Upper lobe of right lung (tissue), 1 donor: ENCODE results near the gene TTYH1. TPM values are rescaled to one million over a fixed set of nuclear protein-coding genes. Genes with fewer than 3 reads are reported as not detected.
"Not testable (repeated sequence)": the region's sequence is repeated elsewhere in the genome, so short reads cannot be mapped to it uniquely, and the experiment has no call there.

Source experiments
- ATAC-seq: fragments of 200-7000 bp; cut with Tn5 transposase; one replicate; pipeline ENCODE4 v1.9.1; 2020; ENCODE audit warnings: mild to moderate bottlenecking, moderate library complexity
- DNase-seq: peaks from one replicate; pipeline ENCODE4 v3.0.0-alpha.2; 2020
- H3K27ac ChIP-seq: fragments of 200-600 bp; one replicate; pipeline ENCODE4 v1.8.0; 2022
- H3K27me3 ChIP-seq: fragments of 200-600 bp; one replicate; pipeline ENCODE4 v1.8.0; 2022; ENCODE audit warnings: mild to moderate bottlenecking
- H3K36me3 ChIP-seq: fragments of 200-600 bp; one replicate; pipeline ENCODE4 v1.8.0; 2022
- H3K4me1 ChIP-seq: fragments of 200-600 bp; one replicate; pipeline ENCODE4 v1.8.0; 2022
- H3K4me3 ChIP-seq: fragments of 200-600 bp; one replicate; pipeline ENCODE4 v1.8.0; 2022; ENCODE audit warnings: mild to moderate bottlenecking
- H3K9me3 ChIP-seq: fragments of 200-600 bp; one replicate; pipeline ENCODE4 v1.8.0; 2022
- intact Hi-C: fragments of 100-400 bp; cut with DNase I; formaldehyde crosslinking; loops from one replicate; pipeline ENCODE4 v1.11.0; 2022
- total RNA-seq: library from RNA; stranded (reverse); fragmentation: NEBNext Ultra II Directional; extraction: Animal tissue kit (Norgen Biotek cat#: 25700); gene quantifications from one replicate; pipeline ENCODE4 v1.2.1, GENCODE V29; 2021
- TF ChIP-seq, protein P1 (sequence below): fragments of 200-600 bp; IDR thresholded peaks from one replicate; pipeline ENCODE4 v1.8.0; 2022; ENCODE audit warnings: antibody characterized with exemption
- donor health status: DM: no; HTN: yes; CAD: no; lungs with severe emphysema.

The TTYH1 gene
- total RNA-seq, 1 donor from 2014 or later, result not detected

DNA sequence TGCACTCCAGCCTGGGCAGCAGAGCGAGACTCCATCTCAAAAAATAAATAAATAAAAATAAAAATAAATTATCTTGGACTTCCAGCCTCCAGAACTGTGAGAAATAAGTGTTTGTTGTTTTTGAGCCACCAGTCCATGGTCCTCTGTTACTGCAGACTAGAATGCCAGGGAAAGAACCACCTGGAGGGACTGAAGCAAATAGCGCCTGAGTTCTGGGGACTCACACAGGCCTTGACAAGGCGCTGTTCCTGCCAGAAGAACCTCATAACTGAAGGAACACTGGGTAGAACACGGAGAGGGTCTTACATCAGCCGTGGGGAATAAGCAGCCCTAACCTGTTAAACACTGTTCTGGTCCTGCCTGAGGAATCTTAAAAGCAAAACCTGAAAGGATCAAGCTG is 25.4 kb downstream of the TTYH1 start:
- H3K27me3 ChIP-seq, result no peaks in the 10 kb centered on the region
- TF ChIP-seq, protein P1, sequence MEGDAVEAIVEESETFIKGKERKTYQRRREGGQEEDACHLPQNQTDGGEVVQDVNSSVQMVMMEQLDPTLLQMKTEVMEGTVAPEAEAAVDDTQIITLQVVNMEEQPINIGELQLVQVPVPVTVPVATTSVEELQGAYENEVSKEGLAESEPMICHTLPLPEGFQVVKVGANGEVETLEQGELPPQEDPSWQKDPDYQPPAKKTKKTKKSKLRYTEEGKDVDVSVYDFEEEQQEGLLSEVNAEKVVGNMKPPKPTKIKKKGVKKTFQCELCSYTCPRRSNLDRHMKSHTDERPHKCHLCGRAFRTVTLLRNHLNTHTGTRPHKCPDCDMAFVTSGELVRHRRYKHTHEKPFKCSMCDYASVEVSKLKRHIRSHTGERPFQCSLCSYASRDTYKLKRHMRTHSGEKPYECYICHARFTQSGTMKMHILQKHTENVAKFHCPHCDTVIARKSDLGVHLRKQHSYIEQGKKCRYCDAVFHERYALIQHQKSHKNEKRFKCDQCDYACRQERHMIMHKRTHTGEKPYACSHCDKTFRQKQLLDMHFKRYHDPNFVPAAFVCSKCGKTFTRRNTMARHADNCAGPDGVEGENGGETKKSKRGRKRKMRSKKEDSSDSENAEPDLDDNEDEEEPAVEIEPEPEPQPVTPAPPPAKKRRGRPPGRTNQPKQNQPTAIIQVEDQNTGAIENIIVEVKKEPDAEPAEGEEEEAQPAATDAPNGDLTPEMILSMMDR, result no peak
- H3K27ac ChIP-seq, result no peak overlapping the region
- H3K36me3 ChIP-seq, result peaks cover 11% of the 10 kb centered on the region
- H3K4me3 ChIP-seq, result no peak overlapping the region
- H3K4me1 ChIP-seq, result no peaks in the 10 kb centered on the region
- no peaks in the 10 kb centered on the region for H3K9me3 ChIP-seq
- intact Hi-C loops, result no loop called here
- DNase-seq, result no peak
- no peak for ATAC-seq

DNA sequence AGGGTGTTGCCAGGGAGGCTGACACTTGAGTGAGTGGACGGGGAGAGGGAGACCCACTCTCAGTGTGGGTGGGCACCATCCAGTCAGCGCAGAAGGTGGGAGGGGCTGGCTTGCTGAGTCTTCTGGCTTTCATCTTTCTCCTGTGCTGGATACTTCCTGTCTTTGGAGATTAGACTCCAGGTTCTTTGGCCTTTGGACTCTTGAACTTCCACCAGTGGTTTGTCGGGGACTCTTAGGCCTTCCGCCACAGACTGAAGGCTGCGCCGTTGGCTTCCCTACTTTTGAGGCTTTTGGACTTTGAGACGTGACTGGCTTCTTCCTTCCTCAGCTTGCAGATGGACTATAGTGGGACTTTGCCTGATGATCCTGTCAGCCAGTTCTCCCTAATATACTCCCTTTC is 29.5 kb downstream of the TTYH1 start:
- no peak for DNase-seq
- Histone ChIP-seq H3K36me3 (peaks cover 13% of the 10 kb centered on the region), H3K27me3 (no peaks in the 10 kb centered on the region), H3K4me3 (no peak overlapping the region), H3K27ac (no peak overlapping the region), H3K4me1 (peaks cover 14% of the 10 kb centered on the region), H3K9me3 (no peaks in the 10 kb centered on the region)
- ATAC-seq, result no peak
- TF ChIP-seq, protein P1, result no peak
- intact Hi-C loops, result no loop called here

DNA sequence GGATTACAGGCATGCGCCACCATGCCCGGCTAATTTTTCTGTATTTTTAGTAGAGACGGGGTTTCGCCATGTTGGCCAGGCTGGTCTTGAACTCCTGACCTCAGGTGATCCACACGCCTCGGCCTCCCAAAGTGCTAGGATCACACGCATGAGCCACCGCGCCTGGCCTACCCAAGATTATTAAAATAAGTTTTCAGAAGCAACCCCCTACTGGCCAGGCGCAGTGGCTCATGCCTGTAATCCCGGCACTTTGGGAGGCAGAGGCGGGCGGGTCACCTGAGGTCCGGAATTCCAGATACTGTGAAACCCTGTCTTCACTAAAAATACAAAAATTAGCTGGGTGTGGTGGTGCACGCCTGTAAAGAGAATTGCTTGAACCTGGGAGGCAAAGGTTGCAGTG is 31.1 kb downstream of the TTYH1 start:
- H3K27ac ChIP-seq, intact Hi-C loops, H3K27me3 ChIP-seq, H3K9me3 ChIP-seq, H3K4me3 ChIP-seq, DNase-seq, ATAC-seq: not testable (repeated sequence)
- peaks cover 17% of the 10 kb centered on the region for H3K36me3 ChIP-seq
- H3K4me1 ChIP-seq, result peaks cover 28% of the 10 kb centered on the region

DNA sequence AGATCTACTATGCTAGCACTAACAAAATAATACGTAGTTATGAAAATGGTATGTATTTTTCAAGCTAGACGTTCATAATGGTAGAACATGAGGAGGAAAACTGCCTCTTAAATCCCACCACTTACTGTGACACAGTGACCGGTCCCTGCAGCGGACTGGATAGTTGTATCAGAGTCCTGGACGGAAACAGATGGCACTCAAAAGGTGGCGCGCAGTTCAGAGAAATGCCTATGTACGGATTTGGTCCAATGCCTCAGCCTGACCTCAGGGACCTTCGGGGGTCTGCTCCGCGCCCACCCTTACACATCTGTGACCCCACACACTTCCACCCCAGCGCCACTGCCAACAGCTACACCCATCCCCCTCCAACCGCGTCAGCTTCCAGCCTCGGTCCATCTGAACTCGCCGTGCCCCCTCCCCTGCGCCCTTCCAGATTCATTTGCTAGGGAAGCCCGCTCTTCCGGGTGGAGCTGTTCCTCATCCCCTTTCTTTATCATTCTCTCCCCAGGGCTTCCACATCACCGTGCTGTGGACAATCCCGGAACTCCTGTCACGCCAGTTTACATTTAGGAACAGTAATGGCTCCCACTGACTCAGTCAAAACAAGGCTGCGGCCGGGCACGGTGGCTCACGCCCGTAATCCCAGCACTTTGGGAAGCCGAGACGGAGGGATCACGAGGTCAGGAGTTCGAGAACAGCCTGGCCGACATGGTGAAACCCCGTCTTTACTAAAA is 32.9 kb downstream of the TTYH1 start:
- peaks cover 35% of the 10 kb centered on the region for H3K36me3 ChIP-seq
- peaks cover 38% of the 10 kb centered on the region for H3K4me1 ChIP-seq
- H3K9me3 ChIP-seq, result no peaks in the 10 kb centered on the region
- intact Hi-C loops, result no loop called here
- TF ChIP-seq, protein P1, result no peak
- peak overlapping the region; percentile 95 for H3K27ac ChIP-seq
- DNase-seq (peak; percentile 81), ATAC-seq (peak; percentile 18)
- H3K27me3 ChIP-seq, result no peaks in the 10 kb centered on the region
- H3K4me3 ChIP-seq, result peak overlapping the region; percentile 72

DNA sequence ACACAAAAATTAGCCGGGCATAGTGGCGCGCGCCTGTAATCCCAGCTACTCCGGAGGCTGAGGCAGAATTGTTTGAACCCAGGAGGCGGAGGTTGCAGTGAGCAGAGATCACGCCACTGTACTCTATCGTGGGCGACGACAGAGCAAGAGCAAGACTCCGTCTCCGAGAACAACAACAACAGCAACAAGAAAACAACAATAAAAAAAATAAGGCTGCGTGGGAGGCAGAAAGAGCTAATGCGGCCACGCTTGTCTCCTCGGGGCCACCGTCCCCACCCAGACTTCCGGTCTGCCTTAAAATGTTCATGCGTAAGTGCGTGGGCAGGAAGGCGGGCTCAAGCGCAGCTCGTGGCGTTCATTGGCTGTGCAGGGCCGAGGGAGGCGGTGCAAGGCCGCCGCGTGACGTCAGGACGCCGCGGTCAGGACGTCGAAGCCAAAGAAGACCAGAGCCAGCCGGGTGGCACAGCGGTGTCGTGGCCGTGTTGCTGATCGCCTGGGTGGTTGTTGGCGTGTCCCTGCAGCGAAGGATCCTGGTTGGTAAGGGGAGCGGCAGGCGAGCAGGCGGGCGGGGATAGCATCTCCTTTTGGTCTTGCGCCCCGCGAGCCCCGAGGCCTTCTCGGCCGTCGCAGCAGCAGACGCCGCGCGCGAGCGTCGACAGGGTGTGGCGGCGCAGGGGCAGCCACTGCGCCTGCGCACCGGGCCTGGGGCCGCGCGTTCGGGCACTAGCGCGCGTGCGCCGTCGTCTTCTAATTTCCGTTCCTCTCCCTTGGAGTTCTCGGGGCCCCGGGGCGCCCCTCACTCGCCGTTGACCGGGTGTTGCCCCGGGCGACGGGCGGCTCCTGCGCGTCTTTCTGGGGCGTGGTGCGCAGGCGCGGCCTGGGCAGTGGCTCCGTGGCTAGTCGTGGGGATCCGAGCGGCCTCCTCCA is 33.8 kb downstream of the TTYH1 start, which contains the start of gene LENG8:
LENG8 (plus strand) TSS at position 426 of the 927 bp plus-strand sequence. CDS start 2,146 bp downstream, outside the sequence.
- TF ChIP-seq, protein P1, result no peak
- intact Hi-C loops, result no loop called here

DNA sequence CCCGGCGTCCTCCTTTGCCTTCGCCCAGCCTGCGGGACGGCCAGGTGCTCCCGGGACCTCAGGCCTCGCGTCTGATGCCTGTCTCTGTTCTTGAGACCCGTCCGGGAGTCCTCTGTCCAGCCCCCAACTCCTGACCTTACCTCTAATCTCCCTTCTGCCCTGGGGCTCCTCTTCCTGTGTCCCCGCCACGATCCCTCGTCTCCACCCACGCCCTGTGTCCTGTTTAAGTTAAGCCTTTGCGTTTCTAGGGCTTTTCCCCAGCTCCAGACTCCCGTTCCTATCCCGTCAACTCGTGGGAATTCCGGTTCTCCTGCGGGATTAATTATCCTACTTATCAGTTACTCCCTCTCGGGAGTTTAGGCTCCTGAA is 34.4 kb downstream of the TTYH1 start:
- no peaks in the 10 kb centered on the region for H3K9me3 ChIP-seq
- ATAC-seq (no peak), DNase-seq (no peak)
- TF ChIP-seq, protein P1, result no peak
- H3K36me3 ChIP-seq, result peaks cover 49% of the 10 kb centered on the region
- intact Hi-C loops, result no loop called here
- H3K4me3 ChIP-seq, result peak overlapping the region; percentile 72
- H3K27me3 ChIP-seq, result no peaks in the 10 kb centered on the region
- peak overlapping the region; percentile 95 for H3K27ac ChIP-seq
- peaks cover 40% of the 10 kb centered on the region for H3K4me1 ChIP-seq

More for the DNA sequence above, 33.8 kb downstream of the TTYH1 start, which contains the start of gene LENG8:
- Histone ChIP-seq H3K9me3 (no peaks in the 10 kb centered on the region), H3K36me3 (peaks cover 44% of the 10 kb centered on the region), H3K27ac (peak within 1 kb of the TSS; percentile 95), H3K4me3 (peak within 1 kb of the TSS; percentile 72), H3K4me1 (peaks cover 40% of the 10 kb centered on the region), H3K27me3 (no peaks in the 10 kb centered on the region)
- peak; percentile 96 for ATAC-seq
- DNase-seq, result peak; percentile 99
